GM18499 (cell line): Measurements from ENCODE around the gene DIRAS2.
"Not testable (repeated sequence)": the region's sequence is repeated elsewhere in the genome, so short reads cannot be mapped to it uniquely, and the experiment has no call there.

ENCODE experiments used
- ATAC-seq: cut with Tn5 transposase; IDR thresholded peaks from one replicate; pipeline ENCODE4 v1.9.1; 2021; ENCODE audit warnings: moderate number of reproducible peaks; ENCODE audit not compliant: insufficient read depth, unreplicated experiment

The DIRAS2 gene, protein sequence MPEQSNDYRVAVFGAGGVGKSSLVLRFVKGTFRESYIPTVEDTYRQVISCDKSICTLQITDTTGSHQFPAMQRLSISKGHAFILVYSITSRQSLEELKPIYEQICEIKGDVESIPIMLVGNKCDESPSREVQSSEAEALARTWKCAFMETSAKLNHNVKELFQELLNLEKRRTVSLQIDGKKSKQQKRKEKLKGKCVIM

DNA sequence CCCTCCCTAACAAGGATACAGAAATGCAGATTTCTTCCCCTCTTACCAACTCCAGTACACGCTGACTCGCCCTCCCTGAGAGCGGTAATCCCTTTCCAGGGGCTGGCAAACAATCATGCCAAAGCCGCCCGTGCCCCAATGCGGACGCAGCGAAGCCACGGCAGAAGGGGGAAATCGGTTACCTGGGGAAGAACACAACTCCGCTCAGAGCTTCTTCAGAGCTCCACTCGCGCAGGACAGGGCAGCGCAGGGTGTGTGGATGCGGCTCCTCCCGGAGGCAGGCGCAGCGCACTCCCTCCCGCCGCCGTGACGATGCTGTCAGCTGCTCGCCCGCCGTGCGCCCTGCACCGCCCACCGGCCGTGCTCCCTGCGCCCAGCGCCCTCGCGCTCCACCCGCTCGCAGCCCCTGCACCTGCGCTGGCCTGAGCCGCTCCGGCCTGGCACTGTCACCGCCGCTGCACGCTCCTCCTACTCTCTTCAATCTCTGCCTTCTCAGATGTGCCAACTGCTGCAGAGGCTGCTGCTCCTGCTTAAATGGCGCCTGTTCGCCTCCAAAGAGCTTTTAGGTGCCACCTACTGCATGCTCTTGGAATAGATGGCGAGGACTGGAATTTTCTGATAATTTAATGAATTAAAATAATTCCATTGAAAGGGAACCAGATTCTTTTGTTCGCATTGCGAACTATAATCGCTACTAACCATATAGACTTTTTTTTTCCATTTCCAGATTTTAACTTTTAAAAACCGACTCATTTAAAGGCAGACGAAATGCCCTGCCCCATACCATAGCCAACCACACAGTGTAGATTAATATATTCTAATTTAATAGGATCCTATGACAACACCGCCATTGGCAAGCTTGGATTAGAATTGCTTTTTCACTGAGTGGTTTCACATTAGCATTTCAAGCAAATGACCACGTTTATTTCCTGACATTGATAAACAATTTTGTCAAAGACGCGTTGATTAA, at the start of gene DIRAS2:
TSS of gene DIRAS2 (minus strand) at position 255 of the 970 bp plus-strand sequence. CDS start 28,997 bp downstream, outside the sequence.
- ATAC-seq = no peak

DNA sequence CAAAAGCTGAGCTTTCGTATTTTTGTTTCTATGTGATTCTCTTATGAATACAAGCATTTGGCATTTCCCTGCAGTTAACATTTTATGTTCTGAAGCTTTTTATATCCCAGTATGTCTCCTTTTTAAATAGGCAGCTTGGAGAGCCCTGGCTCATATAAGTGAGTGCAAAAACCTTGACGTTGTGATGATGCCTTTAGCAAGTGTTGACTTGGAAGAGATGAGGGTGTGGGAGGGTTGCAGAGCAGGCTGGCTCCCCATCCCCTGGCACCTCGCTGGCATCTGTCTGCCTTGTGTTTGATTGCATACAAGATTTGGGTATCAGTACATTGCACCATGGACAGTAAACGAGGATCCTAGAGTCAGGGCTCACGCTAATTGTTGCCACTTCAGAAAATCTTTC, 42.1 kb upstream of the DIRAS2 start:
- no peak for ATAC-seq

DNA sequence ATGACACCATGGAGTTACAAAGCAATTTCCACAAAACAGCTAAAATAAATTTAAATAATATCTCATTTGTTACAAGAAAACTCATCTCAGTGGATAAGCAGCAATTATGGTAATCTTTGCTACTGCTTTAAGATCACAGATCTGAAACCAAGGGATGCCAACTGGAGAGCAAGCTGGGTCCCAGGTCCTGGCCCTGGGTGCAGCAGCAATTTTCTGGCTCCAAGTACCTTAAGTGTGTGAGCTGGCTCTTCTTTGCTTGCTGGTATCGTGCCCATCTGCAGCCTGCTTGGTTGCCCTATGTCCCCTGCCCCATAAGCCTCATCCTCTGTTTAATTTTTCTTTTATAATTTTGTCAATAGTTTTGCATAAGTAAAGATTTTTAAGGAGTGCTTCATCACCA, 41.5 kb upstream of the DIRAS2 start:
- ATAC-seq = no peak

DNA sequence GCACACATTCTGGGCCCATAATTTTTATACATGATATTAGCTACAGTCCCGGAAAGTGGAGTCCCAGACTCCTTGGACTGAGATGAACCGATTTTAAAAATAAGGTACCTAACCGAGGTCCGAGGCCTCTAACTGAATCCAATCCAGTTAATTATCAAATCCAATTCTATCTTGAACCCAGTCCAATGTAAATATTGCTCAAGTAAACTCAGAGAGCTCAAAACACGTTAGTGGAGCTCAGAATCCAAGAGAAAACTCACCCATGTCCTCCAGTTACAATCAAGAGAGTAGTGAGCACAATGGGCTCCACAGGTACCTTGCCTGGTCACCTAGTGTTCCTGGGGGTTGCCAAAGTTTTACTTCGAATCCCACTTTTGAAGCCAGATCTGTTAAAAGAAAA, 37.9 kb upstream of the DIRAS2 start:
- ATAC-seq = no peak

DNA sequence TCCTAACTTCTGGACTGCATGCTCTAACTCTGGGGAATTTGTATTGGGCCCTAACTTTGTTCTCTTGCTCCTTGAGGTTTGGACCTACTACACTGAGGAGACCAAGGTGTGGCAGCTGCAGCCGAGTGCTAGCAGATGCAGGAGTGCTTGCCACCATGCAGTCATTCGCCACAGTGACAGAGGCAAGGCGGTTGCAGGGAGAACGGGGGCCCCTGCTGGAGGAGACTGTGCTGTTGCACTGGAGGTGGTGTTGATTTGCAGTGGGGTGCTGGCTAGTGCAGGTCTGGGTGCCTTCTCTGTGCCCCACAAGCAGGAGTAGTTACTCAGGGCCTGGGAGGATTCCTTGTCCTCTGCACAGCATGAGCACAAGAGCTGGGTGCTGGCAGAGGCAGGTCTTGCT, 22.4 kb upstream of the DIRAS2 start:
- no peak for ATAC-seq

DNA sequence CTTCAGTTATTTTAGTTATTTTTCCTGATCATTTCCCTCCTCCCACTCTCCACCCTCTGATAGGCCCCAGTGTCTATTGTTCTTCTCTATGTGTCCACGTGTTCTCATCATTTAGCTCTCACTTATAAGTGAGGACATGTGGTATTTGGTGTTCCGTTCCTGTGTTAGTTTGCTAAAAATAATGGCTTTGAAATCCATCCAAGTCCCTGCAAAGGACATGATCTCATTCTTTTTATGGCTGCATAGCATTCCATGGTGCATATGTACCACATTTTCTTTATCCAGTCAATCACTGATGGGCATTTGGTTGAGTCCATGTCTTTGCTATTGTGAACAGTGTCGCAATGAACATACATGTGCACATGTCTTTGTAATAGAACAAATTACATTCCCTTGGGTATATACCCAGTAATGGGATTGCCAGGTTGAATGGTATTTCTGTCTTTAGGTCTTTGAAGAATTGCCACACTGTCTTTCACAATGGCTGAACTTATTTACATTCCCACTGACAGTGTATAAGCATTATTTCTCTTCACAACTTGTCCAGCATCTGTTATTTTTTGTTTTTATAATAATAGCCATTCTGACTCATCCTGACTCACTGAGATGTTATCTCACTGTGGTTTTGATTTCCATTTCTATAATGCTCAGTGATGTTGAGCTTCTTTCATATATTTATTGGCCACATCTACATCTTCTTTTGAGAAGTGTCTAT, 17.2 kb upstream of the DIRAS2 start:
- ATAC-seq = no peak

DNA sequence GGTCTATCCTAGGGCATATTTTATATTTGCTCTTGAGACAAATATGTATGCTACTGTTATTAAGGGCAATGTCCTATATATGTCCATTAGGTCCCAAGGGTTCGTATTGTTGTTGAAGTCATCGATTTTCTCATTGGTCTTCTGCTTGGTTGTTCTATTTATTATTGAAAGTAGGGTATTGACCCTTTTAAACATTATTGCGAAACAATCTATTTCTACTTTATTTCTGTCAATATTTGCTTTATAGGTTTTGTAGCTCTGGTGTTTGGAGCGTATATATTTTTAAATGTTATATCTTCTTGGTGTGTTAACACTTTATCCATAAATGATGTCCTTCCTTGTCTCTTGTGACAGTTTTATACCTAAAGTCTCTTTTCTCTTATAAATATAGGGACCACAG, 16.2 kb upstream of the DIRAS2 start:
- no peak for ATAC-seq

DNA sequence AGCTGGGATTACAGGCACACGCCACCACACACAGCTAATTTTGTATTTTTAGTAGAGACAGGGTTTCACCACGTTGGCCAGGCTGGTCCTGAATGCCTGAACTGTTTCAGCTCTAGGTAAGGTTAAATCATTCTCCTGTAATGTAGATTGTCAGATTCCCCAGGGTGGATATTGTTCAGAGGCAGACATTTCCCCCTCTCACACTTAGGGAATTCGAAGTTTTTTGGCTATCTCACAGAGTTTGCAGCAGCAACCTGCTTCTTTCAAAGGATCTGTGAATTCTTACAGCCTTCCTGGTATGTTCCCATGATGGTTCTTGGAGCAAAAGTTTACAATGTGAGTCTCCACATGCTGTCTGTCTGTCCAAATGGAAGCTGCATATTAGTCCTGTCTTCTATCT, 15.6 kb upstream of the DIRAS2 start:
- ATAC-seq = no peak

DNA sequence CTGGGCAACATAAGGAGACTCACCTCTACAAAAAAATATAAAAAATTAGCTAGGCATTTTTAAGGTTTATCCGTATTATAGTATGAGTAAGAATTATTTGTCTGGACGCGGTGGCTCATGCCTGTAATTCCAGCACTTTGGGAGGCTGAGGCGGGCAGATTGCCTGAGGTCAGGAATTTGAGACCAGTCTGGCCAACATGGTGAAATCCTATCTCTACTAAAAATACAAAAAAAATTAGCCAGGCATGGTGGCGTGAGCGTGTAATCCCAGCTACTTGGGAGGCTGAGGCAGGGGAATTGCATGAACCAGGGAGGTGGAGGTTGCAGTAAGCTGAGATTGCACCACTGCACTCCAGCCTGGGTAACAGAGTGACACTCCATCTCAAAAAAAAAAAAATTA, 14.3 kb upstream of the DIRAS2 start:
- ATAC-seq = not testable (repeated sequence)

DNA sequence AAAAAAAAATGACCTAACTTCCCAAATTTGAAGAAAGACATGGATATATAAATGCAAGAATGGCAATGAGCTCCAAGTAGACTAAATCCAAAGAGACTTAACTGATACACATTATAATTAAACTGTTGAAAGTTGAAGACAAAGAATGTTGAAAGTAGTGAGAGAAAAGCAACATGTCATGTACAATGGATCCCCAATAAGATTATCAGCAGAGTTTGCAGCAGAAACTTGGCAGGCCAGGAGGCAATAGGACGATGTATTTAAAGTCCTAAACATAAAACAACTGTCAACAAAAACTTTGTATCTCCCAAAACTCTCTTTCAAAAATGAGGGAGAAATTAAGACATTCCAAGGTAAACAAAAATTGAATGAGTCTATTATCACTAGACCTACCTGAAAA, 8.6 kb upstream of the DIRAS2 start:
- ATAC-seq = no peak

DNA sequence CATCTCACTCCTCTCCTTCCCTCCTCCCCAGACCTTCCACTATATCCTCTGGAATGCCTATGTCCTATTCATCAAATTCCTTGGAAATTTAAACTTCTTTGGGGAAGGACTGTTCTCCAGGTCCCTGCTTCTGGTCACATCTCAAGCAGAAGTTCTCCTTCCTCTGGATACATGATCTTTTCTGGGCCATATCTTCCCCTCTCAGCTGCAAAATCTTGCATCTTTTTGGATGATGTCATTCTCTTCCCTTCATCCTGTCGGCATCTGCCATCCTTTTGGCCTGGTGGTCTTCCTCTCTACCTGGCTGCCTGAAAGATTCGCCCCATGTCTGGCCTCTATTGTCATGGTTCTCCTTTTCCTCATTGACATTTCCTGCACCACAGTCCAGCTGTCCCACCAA, 5.2 kb upstream of the DIRAS2 start:
- no peak for ATAC-seq

DNA sequence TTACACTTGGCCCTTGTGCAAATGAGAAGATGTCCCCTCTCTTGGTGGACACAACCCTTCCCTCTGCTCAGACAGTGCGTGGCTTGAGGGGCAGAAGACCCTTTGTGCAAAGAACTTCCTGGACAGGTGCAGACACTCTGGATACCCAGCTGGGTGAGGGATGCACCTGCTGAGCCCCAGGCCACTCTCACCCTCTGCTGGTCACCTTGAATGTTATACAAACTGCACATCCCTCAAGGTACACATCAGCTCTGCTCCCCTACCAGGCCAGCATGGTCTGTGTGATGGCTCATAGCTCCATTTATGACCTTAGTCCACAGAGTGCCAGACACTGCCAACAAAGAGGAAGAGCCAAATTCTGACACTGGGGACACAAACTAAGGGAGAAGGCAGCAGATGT, 3.1 kb upstream of the DIRAS2 start:
- ATAC-seq = no peak

DNA sequence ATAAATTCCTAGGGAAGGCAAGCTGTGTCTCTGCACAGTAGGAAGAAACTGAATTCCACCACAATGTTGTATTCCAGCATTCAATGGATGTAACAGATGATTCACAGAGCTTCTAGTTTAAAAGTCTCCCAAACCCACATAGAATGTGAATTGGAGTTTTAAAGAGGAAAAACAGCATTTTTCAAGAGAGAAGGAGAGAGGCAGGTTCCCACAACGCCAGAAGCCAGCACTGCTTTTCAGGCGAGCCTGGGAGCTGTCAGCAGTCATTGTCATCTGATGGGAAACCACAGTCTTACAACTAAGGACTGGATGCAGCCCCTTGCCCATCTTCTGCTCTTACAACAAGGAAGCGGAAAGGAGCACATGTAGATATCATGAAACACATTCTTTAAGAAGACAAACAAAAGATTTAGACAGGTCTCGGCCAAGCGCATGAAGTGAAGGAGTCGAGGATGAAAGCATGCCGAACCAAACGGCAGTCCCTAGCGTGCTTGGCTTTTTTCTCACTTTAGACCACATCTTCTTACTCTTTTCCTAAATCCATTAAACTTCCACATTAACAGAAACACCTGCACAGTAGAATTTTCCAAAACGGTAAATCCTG, 638 bp downstream of the DIRAS2 start:
- no peak for ATAC-seq

DNA sequence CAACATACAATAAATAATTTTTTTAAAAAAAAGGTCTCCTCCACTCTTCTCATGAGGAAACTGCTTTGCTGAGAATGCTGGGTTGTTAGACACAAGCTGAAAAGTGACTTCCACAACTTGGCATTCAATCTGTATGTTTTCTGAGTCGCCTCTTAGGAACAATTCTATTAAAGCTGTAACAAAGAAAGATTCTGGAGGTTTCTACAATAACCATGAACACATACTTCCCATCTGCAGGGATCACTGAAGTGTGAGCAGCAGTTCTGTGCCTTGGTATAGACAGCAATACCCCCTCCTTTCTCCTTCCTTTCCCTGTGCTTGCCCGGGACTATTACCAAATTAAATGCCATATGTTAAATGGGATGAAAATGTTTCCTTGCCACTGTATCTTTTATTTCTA, 1.5 kb downstream of the DIRAS2 start:
- ATAC-seq = no peak

DNA sequence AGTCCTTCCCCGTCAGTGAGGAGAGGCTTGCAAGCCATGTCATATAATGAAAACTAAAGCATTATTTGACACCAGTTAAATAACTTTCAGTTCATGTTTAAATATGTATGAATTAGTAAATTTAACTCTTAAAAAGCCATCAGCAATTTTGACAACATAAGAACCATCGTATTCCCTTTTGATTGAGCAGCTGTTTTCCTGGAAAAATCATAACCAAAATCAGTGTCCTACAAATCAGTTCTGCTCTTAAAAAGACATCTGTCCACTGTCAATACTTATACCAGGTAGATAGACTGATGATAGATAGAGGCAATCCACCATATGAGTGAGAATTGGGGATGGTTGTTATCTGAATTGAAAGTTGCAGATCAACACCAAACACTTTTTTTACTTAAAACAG, 2.3 kb downstream of the DIRAS2 start:
- no peak for ATAC-seq

DNA sequence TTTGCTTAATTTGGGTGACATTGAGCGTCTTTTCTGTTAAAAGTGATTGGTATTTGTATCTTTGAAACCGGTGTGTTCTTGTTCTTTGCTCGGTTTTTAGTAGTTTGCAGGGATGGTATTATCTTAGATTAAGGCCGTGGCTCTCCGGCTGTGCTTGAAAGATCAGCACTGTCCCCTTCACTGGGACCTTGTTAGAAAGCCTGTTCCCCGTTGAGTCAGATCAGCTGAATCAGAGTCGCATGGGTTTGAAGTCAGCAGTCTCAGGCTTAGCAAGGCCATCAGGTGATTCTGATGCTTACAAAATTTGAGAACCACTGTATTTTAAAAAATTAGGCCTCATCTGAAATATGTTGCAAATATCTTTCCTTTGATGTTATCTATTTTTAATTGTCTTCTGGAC, 5.0 kb downstream of the DIRAS2 start:
- no peak for ATAC-seq

DNA sequence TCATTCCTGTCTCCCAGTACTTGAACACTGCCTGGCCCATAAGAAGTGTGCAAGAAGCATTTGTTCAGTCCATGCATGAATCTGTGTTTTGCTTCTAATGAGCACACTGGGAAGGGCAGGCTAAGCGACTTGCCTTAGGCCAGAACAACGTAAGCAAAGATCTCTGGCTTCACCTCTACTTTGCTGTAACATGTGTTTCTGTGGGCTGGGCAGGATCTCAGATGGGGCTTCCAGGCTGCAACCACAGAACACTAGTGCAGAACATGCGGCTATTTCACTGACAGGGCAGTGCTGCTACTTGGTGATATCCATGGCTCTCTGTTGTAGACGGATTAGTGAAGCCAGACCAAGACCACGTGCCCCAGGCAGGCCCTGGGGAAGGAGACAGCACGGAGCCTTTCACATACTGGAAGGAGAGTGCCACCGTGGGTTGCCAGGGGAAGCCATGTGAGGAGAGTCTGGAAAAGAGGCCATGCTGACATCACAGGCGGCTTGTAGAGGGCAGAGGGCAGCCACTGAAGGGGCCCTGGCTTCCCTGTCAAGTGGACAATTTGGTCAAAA, 9.9 kb downstream of the DIRAS2 start:
- no peak for ATAC-seq

DNA sequence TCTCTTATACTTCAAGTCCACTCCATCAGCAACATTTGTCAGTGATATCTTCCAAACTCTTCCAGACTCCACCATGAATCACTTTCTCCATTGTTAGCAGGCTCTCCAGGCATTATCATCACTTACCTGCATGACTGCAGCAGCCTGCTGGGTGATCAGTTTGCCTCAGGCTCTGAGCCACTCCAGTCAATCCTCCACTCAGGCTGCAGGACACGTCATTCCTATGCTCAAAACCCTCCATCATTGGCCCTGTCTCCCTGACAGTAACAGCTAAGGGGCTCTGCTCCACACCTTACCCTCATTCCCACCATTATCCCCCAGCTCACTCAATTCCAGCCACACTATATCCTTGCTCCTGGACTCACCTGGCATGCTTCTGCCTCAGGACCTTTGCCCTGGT, 10.7 kb downstream of the DIRAS2 start:
- no peak for ATAC-seq

DNA sequence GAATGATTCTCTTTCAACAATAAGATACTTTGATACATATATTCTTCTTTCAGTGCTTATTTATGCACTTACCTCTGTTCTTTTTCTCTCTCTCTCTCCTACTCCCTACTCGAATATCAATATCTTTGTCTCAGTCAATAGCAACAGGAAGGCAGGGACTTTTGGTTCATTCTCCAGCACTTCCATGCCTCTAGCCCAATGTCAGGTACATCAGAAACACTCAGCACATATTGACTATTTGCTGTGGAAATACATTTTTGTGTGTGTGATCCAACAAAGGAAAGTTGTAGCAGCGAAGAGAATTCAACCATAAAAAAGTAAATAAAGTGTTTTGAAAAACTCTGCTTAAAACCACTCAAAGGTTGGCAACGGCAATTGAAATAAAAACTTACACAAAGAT, 12.6 kb downstream of the DIRAS2 start:
- no peak for ATAC-seq

DNA sequence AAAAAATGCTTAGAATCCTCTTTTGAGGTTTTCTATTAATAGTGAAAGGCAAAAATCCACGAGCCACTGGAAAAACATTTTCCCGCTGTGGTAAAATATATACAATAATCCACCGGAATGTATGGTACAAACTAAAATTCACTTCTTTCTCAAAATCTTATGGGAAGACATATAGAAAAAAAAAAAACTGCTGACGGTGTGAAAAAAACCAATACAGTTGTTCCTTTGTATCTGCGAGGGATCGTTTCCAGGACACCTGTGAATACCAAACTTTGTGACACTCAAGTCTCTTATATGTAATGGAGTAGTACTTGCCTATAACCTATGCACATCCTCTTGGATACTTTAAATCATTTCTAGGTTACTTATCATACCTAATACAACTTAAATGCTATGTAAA, 13.3 kb downstream of the DIRAS2 start:
- no peak for ATAC-seq
